HL-60 (cell line): Measurements from ENCODE around the gene NCAPG2.

ENCODE experiments used
- DNase-seq, 2 experiments: peaks; one replicate each; pipeline ENCODE4 v3.0.0-alpha.2; 2010 to 2020; ENCODE audit warnings: low read depth in 1 of 2, low spot score in 1 of 2
- H3K27ac ChIP-seq: fragments of 250-450 bp; sonication (Bioruptor Pico); replicated peaks from 2 replicates; pipeline ENCODE4 v1.5.1; 2020; ENCODE audit warnings: mild to moderate bottlenecking, moderate library complexity
- H3K27me3 ChIP-seq: fragments of 250-450 bp; sonication (Bioruptor Pico); 2 replicates; pipeline ENCODE4 v1.5.1; 2021; ENCODE audit warnings: mild to moderate bottlenecking, moderate library complexity; ENCODE audit not compliant: insufficient read depth, poor library complexity, severe bottlenecking
- H3K4me3 ChIP-seq: replicated peaks from 2 replicates; pipeline ENCODE4 v1.5.1; 2011; ENCODE audit warnings: mild to moderate bottlenecking, control low read depth, low read length; ENCODE audit not compliant: insufficient read depth
- GABPA ChIP-seq: IDR thresholded peaks from 2 replicates; pipeline ENCODE4 v1.6.1; 2012; ENCODE audit warnings: low read depth
- POLR2AphosphoS5 ChIP-seq: IDR thresholded peaks from 2 replicates; pipeline ENCODE4 v1.6.1; 2012; ENCODE audit warnings: low read depth
- SPI1 ChIP-seq: IDR thresholded peaks from 2 replicates; pipeline ENCODE4 v1.6.1; 2012; ENCODE audit warnings: low read depth, mild to moderate bottlenecking, borderline replicate concordance
- TF ChIP-seq, protein P1 (sequence below): IDR thresholded peaks from 2 replicates; pipeline ENCODE4 v1.6.1; 2012; ENCODE audit warnings: low read depth; ENCODE audit not compliant: insufficient replicate concordance
- TF ChIP-seq, protein P2 (sequence below): IDR thresholded peaks from one replicate; pipeline ENCODE4 v1.5.1; 2011; ENCODE audit warnings: low read length, control low read depth, inconsistent platforms; ENCODE audit not compliant: insufficient read depth

NCAPG2 gene

DNA sequence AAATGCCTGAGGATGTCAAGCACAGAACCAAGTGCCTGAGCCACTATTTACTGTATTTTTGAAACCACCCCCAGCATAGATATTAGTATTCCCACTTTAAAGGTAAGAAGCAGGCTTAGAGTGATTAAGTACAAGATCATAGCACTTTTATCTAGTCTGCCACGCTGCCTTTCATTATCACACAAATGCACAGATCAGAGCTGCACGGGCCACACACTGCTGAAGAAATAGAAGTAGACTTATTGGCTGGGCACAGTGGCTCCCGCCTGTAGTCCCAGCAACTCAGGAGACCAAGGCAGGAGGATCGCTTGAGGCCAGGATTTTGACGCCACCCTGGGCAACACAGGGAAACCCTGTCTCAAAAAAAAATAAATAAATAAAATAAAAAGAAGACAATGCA, 38.2 kb downstream of the NCAPG2 start:
- H3K4me3 ChIP-seq, result no peak overlapping the region
- H3K27ac ChIP-seq, result no peak overlapping the region

DNA sequence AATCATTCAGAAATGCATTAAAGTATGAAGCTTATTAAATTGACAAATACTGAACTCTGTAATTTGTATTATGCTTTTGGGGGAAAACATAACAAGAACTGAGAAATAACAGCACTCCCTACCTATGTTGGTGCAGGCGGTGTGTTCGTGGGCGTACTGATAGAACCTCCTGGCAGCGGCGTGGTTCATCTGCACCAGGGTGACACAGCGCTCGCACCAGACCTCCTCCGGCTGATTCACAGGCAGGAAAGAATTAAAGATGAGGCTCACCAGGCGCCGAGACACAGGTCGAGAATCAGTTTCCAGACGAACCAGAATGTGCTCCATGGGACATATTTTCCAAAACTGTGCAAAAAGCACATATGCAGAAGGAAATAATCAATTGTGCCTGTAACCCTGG, 40.2 kb downstream of the NCAPG2 start:
- DNase-seq, result no peak
- TF ChIP-seq, protein P1, sequence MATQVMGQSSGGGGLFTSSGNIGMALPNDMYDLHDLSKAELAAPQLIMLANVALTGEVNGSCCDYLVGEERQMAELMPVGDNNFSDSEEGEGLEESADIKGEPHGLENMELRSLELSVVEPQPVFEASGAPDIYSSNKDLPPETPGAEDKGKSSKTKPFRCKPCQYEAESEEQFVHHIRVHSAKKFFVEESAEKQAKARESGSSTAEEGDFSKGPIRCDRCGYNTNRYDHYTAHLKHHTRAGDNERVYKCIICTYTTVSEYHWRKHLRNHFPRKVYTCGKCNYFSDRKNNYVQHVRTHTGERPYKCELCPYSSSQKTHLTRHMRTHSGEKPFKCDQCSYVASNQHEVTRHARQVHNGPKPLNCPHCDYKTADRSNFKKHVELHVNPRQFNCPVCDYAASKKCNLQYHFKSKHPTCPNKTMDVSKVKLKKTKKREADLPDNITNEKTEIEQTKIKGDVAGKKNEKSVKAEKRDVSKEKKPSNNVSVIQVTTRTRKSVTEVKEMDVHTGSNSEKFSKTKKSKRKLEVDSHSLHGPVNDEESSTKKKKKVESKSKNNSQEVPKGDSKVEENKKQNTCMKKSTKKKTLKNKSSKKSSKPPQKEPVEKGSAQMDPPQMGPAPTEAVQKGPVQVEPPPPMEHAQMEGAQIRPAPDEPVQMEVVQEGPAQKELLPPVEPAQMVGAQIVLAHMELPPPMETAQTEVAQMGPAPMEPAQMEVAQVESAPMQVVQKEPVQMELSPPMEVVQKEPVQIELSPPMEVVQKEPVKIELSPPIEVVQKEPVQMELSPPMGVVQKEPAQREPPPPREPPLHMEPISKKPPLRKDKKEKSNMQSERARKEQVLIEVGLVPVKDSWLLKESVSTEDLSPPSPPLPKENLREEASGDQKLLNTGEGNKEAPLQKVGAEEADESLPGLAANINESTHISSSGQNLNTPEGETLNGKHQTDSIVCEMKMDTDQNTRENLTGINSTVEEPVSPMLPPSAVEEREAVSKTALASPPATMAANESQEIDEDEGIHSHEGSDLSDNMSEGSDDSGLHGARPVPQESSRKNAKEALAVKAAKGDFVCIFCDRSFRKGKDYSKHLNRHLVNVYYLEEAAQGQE, result no peak
- TF ChIP-seq POLR2AphosphoS5 (no peak), SPI1 (no peak), GABPA (no peak)
- TF ChIP-seq, protein P2, sequence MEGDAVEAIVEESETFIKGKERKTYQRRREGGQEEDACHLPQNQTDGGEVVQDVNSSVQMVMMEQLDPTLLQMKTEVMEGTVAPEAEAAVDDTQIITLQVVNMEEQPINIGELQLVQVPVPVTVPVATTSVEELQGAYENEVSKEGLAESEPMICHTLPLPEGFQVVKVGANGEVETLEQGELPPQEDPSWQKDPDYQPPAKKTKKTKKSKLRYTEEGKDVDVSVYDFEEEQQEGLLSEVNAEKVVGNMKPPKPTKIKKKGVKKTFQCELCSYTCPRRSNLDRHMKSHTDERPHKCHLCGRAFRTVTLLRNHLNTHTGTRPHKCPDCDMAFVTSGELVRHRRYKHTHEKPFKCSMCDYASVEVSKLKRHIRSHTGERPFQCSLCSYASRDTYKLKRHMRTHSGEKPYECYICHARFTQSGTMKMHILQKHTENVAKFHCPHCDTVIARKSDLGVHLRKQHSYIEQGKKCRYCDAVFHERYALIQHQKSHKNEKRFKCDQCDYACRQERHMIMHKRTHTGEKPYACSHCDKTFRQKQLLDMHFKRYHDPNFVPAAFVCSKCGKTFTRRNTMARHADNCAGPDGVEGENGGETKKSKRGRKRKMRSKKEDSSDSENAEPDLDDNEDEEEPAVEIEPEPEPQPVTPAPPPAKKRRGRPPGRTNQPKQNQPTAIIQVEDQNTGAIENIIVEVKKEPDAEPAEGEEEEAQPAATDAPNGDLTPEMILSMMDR, result no peak
- H3K27me3 ChIP-seq, result no peaks in the 10 kb centered on the region
- no peak overlapping the region for H3K27ac ChIP-seq
- H3K4me3 ChIP-seq, result no peak overlapping the region

More for the DNA sequence above, 38.2 kb downstream of the NCAPG2 start:
- no peaks in the 10 kb centered on the region for H3K27me3 ChIP-seq
- DNase-seq, result no peak
- TF ChIP-seq SPI1 (no peak), POLR2AphosphoS5 (no peak), GABPA (no peak)
- TF ChIP-seq, protein P1, result no peak
- TF ChIP-seq, protein P2, result no peak

DNA sequence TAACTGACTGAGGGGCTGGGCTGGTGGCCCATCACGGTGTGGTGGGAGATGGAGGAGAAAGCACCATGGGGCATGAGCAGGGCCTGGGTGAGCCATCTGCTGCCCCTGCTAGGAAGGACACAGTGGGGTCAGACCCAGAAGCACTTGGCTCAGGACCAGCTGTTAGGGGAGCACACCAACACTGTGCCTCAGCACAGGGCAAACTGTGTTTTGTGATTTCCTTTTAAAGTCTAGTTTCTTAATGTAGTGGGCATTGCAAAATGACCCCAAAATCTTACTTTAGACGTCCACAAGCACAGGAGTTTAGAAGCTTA, 41.2 kb downstream of the NCAPG2 start:
- DNase-seq, result no peak
- Histone ChIP-seq H3K27me3 (no peaks in the 10 kb centered on the region), H3K27ac (peak overlapping the region; percentile 17), H3K4me3 (no peak overlapping the region)
- TF ChIP-seq, protein P2, result no peak
- TF ChIP-seq GABPA (no peak), SPI1 (no peak), POLR2AphosphoS5 (no peak)
- TF ChIP-seq, protein P1, result no peak
